Panc1 (cell line): Measurements from ENCODE around the gene FIZ1. TPM values are rescaled to one million over a fixed set of nuclear protein-coding genes. Genes with fewer than 3 reads are reported as not detected.

Experiments used
- ATAC-seq: fragments of 200-7000 bp; cut with Tn5 transposase; 2 replicates; pipeline ENCODE4 v1.9.1; 2020; ENCODE audit warnings: mild to moderate bottlenecking, moderate library complexity
- BruUV-seq: library from RNA; stranded (reverse); fragments of 400-500 nt; replicated peaks from 2 replicates; lab custom pipeline; 2021; lab: Mats Ljungman, UMichigan
- CTCF ChIA-PET: fragments of 300-600 bp; sonication (Branson Sonifier 250); formaldehyde crosslinking; loops from one replicate; lab custom pipeline; 2022; ENCODE audit warnings: antibody characterized with exemption; lab: Charles Lee
- POLR2A ChIA-PET: fragments of 300-600 bp; sonication (Branson Sonifier 250); formaldehyde crosslinking; loops from one replicate; lab custom pipeline; 2022; ENCODE audit warnings: antibody characterized with exemption; lab: Charles Lee
- DNase-seq: peaks from one replicate; pipeline ENCODE4 v3.0.0-alpha.2; 2010; ENCODE audit warnings: low read depth, low spot score
- H3K27ac ChIP-seq: 2 replicates; pipeline ENCODE4 v1.5.1; 2011; ENCODE audit warnings: mild to moderate bottlenecking, low read length, inconsistent platforms
- H3K27me3 ChIP-seq: fragments of 200-500 bp; sonication (Bioruptor generic); 2 replicates; pipeline ENCODE4 v1.6.0; 2014; ENCODE audit warnings: low read length, inconsistent platforms; ENCODE audit not compliant: control insufficient read depth, insufficient read depth
- H3K36me3 ChIP-seq: fragments of 200-500 bp; sonication (Bioruptor generic); 2 replicates; pipeline ENCODE4 v1.5.1; 2014; ENCODE audit warnings: inconsistent platforms, mild to moderate bottlenecking, low read length, moderate library complexity; ENCODE audit not compliant: control insufficient read depth, insufficient read depth
- H3K4me1 ChIP-seq: 2 replicates; pipeline ENCODE4 v1.5.1; 2011; ENCODE audit warnings: inconsistent platforms, mild to moderate bottlenecking, low read length, moderate library complexity; ENCODE audit not compliant: control insufficient read depth, insufficient read depth
- H3K4me3 ChIP-seq, 2 experiments: 2 replicates each; pipeline ENCODE4 v1.5.1; 2011 to 2012; ENCODE audit warnings: low read depth in 2 of 2, low read length in 2 of 2, mild to moderate bottlenecking in 2 of 2, inconsistent platforms in 1 of 2, moderate library complexity in 1 of 2
- H3K9me3 ChIP-seq: fragments of 200-500 bp; sonication (Bioruptor generic); 2 replicates; pipeline ENCODE4 v1.5.1; 2014; ENCODE audit warnings: low read depth, mild to moderate bottlenecking, inconsistent platforms, low read length, moderate library complexity; ENCODE audit not compliant: control insufficient read depth, insufficient read depth
- POLR2AphosphoS5 ChIP-seq: IDR thresholded peaks from 2 replicates; pipeline ENCODE4 v1.6.1; 2012; ENCODE audit warnings: mild to moderate bottlenecking, low read depth, low read length, moderate library complexity
- SIN3A ChIP-seq: IDR thresholded peaks from 2 replicates; pipeline ENCODE4 v1.6.1; 2012; ENCODE audit warnings: low read depth, mild to moderate bottlenecking, low read length, moderate library complexity, borderline replicate concordance; ENCODE audit not compliant: insufficient read depth
- TCF7L2 ChIP-seq: IDR thresholded peaks from 2 replicates; pipeline ENCODE4 v1.6.1; 2011; ENCODE audit warnings: mild to moderate bottlenecking, low read depth, low read length, inconsistent platforms
- in situ Hi-C: cut with HindIII; loops from 2 replicates; pipeline ENCODE4 v1.10.0; 2016; ENCODE audit warnings: low sequenced_read_pairs, low pct_unique_long_range_greater_than_20kb
- intact Hi-C: fragments of 100-400 bp; cut with micrococcal nuclease; formaldehyde crosslinking; loops from one replicate; pipeline ENCODE4 v1.10.0; 2022; ENCODE audit not compliant: unreplicated experiment
- total RNA-seq: library from RNA; stranded (reverse); gene quantifications from one replicate; pipeline ENCODE4 v1.2.1, GENCODE V29; 2021; ENCODE audit not compliant: unreplicated experiment
- TF ChIP-seq, protein P1 (sequence below): fragments of 450-650 bp; IDR thresholded peaks from 2 replicates; pipeline ENCODE4 v1.5.1; 2017; ENCODE audit warnings: mild to moderate bottlenecking
- TF ChIP-seq, protein P2 (sequence below), 2 experiments: IDR thresholded peaks; 2 replicates each; pipeline ENCODE4 v1.6.1; 2011 to 2012; ENCODE audit warnings: low read depth in 2 of 2, control low read depth in 1 of 2, low read length in 1 of 2, mild to moderate bottlenecking in 1 of 2, moderate library complexity in 1 of 2; ENCODE audit not compliant: insufficient read depth in 1 of 2

FIZ1 gene
- total RNA-seq, 1 experiment from 2014 or later, result 28.5 TPM

DNA sequence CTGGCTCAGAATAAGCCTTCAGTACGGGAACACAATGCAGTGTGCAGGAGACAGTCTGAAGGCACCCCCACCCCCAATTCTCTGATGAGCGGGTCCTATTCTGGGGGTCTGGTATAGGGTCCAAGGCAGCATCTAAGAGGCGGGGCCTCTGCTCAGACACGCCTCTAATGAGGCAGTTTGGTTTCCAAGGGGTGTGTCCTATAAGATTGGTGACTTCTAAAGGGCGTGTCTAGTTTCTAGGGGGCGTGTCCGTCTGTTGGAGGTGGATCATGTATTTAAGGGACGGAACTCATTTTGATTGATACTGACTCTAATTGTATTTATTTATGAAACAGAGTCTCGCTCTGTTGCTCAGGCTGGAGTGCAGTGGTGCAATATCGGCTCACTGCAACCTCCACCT is 8.7 kb downstream of the FIZ1 start:
- peaks cover 10% of the 10 kb centered on the region for H3K4me1 ChIP-seq
- in situ Hi-C loops, result no loop called here
- H3K36me3 ChIP-seq, result no peaks in the 10 kb centered on the region
- BruUV-seq, result no TSS peak
- no peak overlapping the region for H3K27ac ChIP-seq
- POLR2A ChIA-PET, result no interaction called here
- intact Hi-C loops, result no loop called here
- TF ChIP-seq SIN3A (no peak), TCF7L2 (no peak), POLR2AphosphoS5 (no peak)
- TF ChIP-seq, protein P1, sequence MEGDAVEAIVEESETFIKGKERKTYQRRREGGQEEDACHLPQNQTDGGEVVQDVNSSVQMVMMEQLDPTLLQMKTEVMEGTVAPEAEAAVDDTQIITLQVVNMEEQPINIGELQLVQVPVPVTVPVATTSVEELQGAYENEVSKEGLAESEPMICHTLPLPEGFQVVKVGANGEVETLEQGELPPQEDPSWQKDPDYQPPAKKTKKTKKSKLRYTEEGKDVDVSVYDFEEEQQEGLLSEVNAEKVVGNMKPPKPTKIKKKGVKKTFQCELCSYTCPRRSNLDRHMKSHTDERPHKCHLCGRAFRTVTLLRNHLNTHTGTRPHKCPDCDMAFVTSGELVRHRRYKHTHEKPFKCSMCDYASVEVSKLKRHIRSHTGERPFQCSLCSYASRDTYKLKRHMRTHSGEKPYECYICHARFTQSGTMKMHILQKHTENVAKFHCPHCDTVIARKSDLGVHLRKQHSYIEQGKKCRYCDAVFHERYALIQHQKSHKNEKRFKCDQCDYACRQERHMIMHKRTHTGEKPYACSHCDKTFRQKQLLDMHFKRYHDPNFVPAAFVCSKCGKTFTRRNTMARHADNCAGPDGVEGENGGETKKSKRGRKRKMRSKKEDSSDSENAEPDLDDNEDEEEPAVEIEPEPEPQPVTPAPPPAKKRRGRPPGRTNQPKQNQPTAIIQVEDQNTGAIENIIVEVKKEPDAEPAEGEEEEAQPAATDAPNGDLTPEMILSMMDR, result no peak
- TF ChIP-seq, protein P2, sequence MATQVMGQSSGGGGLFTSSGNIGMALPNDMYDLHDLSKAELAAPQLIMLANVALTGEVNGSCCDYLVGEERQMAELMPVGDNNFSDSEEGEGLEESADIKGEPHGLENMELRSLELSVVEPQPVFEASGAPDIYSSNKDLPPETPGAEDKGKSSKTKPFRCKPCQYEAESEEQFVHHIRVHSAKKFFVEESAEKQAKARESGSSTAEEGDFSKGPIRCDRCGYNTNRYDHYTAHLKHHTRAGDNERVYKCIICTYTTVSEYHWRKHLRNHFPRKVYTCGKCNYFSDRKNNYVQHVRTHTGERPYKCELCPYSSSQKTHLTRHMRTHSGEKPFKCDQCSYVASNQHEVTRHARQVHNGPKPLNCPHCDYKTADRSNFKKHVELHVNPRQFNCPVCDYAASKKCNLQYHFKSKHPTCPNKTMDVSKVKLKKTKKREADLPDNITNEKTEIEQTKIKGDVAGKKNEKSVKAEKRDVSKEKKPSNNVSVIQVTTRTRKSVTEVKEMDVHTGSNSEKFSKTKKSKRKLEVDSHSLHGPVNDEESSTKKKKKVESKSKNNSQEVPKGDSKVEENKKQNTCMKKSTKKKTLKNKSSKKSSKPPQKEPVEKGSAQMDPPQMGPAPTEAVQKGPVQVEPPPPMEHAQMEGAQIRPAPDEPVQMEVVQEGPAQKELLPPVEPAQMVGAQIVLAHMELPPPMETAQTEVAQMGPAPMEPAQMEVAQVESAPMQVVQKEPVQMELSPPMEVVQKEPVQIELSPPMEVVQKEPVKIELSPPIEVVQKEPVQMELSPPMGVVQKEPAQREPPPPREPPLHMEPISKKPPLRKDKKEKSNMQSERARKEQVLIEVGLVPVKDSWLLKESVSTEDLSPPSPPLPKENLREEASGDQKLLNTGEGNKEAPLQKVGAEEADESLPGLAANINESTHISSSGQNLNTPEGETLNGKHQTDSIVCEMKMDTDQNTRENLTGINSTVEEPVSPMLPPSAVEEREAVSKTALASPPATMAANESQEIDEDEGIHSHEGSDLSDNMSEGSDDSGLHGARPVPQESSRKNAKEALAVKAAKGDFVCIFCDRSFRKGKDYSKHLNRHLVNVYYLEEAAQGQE (IDR thresholded peaks at IDR 0.05; ENCODE audit: insufficient read depth in 1 of 2, low read depth in 2 of 2, low read length in 1 of 2), result no peak
- H3K27me3 ChIP-seq, result no peaks in the 10 kb centered on the region
- DNase-seq, result no peak
- no peak overlapping the region for H3K4me3 ChIP-seq
- CTCF ChIA-PET, result no interaction called here
- no peaks in the 10 kb centered on the region for H3K9me3 ChIP-seq
- ATAC-seq, result peak; percentile 21; the same call in 1 of the 2 replicates

DNA sequence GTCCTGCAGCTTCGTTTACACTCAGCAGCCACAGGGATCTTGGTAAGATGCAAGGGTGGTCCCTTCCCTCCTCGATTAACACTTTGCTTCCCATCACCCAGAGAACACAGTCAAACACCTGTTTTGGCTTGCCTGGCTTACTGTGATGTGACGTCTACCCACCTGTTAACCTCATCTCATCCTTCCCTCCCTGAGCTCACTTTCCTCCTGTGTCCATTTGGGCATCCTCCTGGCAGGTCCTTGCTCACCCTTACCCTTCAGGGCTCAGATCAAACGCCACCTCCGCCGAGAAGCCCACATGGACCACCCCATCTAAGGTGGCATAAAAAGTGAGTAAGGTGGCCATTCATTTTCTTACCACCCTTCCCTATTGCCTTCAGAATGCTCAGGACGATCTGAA is 9.2 kb downstream of the FIZ1 start:
- CTCF ChIA-PET, result no interaction called here
- H3K27me3 ChIP-seq, result no peaks in the 10 kb centered on the region
- POLR2A ChIA-PET, result interaction anchor here (0.6 kb wide), 1 partner anchor 9 kb away, joined by 4 read pairs; the partner anchor contains the start of gene FIZ1
- no peaks in the 10 kb centered on the region for H3K36me3 ChIP-seq
- TF ChIP-seq POLR2AphosphoS5 (no peak), TCF7L2 (no peak), SIN3A (no peak)
- TF ChIP-seq, protein P1, result no peak
- TF ChIP-seq, protein P2 (IDR thresholded peaks at IDR 0.05; ENCODE audit: insufficient read depth in 1 of 2, low read depth in 2 of 2, low read length in 1 of 2), result no peak
- ATAC-seq, result no peak
- no peaks in the 10 kb centered on the region for H3K9me3 ChIP-seq
- intact Hi-C loops (no loop called here), in situ Hi-C loops (no loop called here)
- no TSS peak for BruUV-seq
- no peak overlapping the region for H3K27ac ChIP-seq
- no peak for DNase-seq
- H3K4me1 ChIP-seq, result peaks cover 10% of the 10 kb centered on the region
- no peak overlapping the region for H3K4me3 ChIP-seq
